Activated T-cell treated with anti-CD3 and anti-CD28 coated beads, Interleukin-2, amount 50 U/mL, for 48 hours (primary cell): Measurements from ENCODE around the gene KANSL1.
"Not testable (repeated sequence)": the region's sequence is repeated elsewhere in the genome, so short reads cannot be mapped to it uniquely, and the experiment has no call there.

ENCODE experiments used
- DNase-seq, 2 experiments: peaks; one replicate each; pipeline ENCODE4 v3.0.0-alpha.2; 2020

KANSL1 gene

DNA sequence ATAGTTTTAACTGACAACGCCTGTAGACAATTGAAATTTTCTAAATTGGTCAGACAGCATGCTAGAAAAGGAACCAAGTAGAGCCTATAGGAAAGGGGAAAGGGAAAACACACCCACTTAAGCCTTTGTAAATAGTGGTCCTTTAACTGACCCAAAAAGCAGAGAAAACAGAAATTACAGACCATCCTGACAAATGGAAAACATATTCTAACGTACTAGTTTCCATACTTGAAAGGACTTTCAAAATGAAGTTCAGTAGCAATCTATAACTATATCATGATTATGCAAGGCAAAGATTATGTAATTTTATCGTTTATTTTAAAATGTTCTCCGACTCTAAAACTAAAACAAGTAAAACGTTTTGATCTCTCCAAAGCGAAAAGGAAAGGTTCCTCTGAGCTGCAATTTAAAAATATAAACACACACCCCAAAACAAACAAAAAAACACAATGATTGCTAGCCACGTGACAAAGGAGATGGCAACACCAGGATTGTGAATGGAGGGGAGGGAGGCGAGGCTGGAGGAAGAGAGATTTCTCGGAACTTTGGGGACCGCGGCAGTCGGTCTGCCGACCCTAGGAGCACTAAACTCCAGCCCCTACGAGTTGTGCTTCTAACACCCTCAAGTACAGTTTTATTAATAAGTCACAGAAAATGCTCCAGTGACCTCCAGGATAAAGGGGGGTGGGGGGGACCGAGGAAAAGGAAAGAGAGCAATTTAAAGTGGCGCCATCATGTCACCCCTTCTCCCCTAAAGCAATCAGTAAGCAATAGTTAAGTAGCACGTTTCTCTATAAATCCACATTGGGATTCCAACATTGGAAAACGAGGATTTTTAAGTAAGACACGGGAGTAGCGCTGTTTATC, 1.7 kb downstream of the KANSL1 start:
- DNase-seq = no peak

DNA sequence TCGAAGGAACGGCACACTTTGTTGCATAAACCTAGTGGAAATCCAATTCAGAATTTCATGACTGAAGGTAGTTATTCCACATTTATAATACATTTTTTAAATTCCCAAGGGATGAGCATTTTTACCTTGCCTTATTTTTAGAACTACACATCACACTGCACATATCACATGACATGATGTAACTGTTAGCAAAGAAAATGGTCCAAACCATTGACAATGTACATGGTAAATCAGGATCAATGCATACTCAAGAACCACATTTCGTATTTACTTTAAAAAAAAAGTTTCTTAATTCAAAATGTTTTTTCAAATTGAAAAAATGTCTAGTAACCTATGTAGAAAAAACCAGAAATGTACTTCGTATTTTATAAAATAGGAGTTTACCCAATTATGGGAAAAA, 2.5 kb downstream of the KANSL1 start:
- no peak for DNase-seq

DNA sequence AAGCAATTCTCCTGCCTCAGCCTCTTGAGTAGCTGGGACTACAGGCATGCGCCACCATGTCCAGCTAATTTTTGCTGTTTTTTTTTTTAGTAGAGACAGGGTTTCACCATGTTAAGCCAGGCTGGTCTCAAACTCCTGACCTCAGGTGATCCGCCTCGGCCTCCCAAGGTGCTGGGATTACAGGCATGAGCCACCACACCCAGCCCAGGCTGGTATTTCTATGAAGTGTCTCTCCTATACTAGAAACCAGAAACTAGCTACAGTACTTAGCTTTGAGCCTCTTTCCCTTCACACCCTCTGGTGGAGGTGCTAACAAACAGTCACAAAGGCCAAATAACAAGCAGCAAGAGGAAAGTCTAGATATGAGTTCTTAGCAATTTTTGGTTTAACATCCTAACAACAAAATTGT, 6.4 kb downstream of the KANSL1 start:
- not testable (repeated sequence) for DNase-seq

DNA sequence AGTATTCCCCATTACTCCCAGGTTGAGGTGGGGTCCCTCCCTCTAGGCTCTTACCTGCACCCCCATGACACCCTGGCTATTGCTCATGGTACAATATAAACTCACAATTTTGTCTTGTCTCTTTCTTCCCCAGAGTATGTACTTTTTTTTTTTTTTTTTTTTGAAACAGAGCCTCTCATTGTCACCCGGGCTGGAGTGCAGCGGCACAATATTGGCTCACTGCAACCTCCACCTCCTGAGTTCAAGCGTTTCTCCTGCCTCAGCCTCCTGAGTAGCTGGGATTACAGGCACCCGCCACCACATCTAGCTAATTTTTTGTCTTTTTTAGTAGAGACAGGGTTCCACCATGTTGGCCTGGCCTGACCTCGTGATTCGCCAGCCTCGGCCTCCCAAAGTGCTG, 8.5 kb downstream of the KANSL1 start:
- DNase-seq = no peak

DNA sequence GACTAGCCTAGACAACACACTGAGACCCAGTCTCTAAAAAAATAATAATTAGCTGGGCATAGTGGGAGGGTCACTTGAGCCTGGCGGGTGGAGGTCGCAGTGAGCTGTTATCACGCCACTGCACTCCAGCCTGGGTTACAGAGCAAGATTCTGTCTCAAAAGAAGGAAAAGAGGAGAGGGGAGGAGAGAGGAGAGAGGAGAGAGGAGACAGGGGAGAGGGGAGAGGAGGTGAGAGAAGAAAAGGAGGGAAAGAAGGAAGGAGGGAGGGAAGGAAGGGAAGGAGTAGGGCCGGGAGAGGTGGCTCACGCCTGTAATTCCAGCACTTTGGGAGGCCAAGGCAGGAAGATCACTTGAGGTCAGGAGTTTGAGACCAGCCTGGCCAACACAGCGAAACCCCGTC, 9.8 kb downstream of the KANSL1 start:
- not testable (repeated sequence) for DNase-seq

DNA sequence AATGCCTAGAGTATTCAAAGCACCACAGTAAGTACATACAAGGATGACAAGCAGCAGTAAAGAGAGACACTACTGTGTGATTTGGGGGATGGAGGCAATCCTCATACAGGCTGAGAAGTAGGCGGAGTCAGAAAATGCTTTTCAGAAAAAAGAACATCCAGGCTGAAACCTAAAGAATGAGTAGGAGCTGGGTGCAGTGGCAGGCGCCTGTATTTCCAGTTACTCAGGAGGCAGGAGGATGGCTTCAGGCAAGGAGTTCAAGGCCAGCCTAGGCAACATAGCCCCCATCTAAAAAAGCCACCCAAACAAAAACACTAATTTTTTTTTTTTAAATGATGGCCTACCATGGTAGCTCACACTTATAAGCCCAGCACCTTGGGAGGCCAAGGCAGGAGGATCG, 10.3 kb downstream of the KANSL1 start:
- DNase-seq = no peak

DNA sequence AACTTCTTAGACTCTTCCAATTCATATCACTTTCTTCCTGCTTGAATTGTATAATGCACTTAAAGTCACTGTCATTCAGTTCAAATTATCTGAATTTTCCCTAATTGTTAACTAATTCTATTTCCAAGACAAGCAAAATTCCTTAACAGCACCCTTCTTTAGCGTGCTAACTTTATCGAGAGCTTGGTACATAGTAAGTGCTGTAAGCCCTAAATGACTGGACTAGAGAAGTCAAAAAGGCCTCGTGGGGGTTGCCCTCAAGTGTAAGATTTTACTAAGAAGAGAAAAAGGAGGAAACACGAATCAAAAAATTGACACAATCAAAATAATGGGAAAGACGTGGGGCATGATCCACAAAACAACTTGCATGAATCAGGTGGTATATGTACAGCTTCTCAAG, 11.3 kb downstream of the KANSL1 start:
- no peak for DNase-seq

DNA sequence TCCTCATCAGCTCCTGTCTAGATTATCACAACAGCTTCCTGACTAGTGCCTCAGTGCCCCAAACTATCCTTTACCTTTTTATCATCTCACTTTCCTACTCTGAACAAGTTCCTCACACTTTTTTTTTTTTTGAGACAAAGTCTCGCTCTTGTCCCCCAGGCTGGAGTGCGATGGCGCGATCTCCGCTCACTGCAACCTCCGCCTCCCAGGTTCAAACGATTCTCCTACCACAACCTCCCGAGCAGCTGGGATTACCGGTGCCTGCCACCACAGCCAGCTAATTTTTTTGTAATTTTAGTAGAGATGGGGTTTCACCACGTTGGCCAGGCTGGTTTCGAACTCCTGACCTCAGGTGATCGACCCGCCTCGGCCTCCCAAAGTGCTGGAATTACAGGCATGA, 11.9 kb downstream of the KANSL1 start:
- not testable (repeated sequence) for DNase-seq

DNA sequence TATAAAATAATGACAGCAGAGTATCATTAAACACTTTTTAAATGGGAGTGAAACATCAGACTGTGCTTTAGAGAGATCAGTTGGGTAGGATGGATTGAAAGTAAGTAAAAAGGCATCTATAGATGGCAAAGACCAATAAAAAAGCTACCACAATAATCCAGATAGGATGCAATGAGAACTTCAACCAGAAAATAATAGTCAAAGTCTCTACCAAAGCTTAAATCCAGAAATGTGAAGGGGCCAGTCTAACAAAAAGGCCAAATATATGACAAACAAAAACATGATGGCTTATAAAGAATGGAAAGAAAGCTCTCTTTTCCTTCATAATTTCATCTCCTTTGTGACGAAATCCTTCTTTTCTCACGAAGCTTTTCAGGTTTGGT, 12.3 kb downstream of the KANSL1 start:
- DNase-seq = no peak

DNA sequence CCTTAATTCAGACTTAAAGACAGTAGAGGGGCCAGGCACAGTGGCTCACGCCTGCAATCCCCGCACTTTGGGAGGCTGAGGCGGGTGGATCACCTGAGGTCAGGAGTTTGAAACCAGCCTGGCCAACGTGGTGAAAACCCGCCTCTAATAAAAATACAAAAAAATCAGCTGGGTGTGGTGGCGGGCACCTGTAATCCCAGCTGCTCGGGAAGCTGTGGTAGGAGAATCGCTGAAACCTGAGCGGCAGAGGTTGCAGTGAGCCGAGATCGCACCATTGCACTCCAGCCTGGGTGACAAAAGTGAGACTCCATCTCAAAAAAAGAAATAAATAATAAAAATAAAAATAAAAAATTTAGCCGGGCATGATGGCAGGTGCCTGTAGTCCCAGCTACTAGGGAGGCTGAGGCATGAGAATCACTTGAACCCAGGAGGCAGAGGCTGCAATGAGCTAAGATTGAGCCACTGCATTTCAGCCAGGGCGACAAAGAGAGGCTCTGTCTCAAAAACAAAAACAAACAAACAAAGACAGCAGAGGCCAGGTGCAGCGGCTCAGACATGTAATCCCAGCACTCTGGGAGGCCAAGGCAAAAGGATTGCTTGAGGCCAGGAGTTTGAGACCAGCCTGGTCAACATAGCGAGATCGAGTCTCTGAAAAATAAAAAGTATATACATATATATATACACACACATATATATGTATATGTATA, 12.9 kb downstream of the KANSL1 start:
- not testable (repeated sequence) for DNase-seq

DNA sequence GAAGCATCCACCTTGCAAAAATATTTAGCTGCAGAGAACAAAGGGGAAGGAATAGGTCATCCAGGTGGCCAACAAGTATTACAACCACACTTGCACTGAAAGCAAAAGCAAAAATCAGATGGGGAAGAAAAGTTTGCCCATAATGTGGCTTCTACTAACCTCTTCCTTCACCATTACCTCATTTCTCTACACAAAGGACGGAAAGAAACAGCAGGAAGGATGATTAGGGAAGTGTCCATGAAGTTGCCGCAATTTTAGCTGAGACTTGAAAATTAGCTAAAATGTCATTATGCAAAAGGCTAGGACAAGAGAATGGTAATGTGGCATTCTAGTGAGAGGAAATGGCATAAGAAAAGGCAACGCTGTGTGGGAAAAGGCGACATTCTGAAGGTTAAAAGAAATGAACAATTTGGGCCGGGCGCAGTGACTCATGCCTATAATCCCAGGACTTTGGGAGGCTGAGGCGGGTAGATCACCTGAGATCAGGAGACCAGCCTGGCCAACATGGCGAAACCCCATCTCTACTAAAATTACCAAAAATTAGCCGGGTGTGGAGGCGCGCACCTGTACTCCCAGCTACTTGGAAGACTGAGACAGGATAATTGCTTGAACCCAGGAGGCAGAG, 13.7 kb downstream of the KANSL1 start:
- no peak for DNase-seq

DNA sequence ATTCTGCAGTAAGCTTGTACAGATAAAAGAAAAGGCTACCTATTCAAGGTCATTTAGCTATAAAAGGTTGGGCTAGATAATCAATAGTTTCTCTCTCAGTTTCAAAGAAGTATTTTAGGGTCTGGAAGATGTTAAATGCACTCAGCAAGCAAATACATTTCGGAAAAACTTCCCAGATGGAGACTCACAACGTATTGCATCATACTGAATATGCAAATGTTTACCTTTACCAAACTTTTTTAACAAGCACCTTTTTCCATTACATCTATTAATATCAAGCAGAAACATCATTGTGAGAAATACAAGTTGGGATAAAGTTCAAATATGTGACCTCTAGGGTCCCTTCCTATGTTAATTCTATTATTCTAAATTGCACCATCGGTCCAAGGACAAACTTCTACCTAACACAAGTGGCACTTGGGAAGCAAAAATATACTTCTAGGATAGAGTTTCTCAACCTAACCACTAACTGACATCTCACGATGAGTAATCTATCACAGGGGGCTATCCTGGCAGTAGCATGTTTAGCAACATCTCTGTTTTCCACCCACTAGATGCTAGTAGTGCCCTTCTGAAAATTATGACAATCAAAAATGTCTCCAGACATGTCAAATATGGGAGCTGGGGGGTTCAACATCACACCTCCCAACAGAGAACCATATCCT, 14.5 kb downstream of the KANSL1 start:
- no peak for DNase-seq

DNA sequence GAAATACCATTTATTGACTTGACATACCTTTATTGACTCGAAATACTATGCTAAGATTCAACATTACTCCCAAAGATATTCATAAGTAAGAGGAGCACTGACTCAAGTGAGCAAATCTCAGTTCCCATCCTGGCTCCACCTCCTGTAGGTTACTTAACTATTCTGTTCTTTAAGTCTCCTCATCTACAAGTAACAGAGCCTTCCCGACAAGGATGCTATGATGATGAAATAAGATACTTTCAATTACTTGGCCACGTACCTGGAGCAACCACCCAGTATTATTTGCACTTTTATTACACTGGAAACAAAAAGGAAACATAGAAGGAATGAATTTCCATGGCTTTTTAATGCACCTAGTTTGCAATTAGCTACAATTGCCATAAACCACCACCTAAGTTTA, 16.3 kb downstream of the KANSL1 start:
- no peak for DNase-seq

DNA sequence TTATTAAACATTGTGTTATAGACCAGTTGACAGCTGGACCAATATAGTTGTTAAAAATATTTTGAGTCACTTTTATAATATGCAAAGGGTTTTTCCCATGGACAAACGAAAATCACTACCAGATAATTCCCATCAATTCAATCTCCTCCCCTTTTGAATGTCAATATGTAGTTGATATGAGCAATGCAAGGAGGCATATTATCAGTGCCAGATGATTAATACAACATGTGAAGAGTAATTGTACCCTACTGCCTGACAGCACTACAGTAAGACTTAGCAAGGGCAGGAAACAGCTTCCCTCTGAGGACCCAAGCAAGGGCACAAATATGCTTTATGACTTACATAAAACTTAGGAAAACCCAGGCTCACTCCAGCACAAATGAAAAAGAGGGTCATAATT, 17.3 kb downstream of the KANSL1 start:
- no peak for DNase-seq

DNA sequence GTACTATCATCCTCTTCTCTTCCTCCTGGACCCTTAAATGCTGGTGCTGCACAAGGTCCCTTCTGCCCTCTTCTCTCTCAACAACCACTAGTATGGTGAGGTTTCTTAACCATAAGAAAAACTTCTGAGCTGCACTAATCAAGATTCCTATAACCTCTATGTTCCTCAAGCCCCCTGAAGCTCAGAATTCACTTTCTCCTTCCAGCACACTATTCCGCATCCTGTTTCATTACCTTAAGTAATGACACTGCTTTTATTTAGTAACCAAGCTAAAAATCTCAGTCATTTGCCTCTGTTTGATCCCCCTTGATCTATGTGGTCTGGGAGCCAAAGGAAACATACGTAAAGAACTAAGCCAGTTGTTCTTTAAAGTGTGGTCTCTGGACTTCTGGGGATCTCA, 20.1 kb downstream of the KANSL1 start:
- no peak for DNase-seq

DNA sequence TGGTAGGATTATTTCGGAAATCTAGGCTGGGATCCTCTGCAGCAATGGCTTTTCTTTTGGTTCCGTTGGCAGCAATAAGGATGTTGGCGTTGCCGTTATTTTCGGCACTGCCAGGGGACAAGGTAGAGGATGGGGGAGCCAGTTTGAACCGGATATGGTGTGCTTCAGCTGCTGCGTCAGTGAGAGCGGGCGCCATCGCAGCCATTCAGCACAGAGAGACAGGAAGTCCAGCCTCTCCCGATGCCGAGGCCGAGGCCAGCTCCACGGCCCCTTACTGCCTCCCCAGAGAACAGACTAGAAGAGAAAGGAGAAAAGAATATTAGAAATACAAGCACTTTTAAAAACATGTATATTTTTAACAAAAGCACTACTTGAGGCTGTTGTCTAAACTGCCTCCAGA, 21.3 kb downstream of the KANSL1 start:
- DNase-seq = no peak

DNA sequence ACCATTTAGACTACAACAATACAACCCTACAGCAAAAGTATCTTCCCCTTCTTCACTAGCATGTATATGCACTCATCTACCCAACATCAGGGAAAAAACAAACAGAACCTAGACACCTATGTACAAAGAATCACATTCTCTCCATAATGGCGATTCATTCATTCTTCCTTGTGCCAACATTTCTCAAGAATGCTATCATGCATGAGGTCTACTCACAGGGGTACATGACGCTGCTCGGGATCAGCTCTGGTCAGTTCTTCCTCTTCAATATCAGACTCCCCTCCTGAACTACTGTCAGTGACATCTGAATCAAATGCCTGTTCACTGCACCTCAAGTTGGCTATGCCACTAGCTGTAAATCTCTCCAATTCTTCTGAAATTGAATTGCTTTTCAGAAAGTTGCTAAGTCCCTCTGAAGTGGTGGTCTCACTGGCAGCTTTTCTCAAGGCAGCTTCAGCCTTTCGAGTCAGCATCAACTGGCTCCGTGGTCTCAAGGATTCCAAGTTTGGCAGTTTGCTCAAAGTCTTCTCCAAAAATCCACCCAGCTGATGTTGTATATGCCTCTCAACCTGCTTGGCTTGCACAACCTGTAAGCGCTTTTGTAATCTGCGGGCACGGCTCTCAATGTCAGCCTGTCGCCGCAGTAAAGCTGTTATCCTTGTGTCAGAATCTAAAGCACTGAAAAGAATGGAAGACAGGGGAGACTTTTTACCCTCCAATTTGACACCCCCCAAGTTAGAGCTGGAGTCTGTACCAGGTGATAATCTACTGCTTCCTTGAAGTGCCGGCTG, 22.4 kb downstream of the KANSL1 start:
- no peak for DNase-seq

DNA sequence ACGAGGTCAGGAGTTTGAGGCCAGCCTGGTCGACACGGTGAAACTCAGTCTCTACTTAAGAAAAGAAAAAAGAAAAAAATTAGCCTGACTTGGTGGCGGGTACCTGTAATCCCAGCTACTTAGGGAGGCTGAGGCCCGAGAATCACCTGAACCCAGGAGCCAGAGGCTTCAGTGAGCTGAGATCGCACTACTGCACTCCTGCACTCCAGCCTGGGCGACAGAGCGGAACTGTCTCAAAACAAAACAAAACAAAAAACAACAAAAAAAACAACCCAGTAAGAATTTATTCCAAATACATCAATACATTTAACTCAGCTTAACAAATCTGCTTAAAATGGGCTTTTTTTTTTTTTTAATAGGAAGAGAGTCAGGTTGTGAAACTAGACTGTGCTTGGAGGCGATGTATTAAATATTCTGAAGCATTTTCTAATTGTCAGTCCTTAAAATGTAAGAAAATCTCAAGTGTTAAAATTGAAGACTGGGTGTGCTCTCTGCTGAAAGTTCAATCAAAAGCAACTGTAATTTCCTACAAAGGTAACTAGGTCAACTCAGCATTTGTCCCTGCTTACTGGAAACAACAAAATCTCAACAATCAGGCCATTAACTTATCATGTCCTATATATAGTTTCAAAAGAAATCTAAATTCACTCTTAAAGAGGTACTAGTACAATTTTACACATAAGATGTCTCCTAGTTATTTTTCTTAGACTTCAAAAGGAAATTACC, 23.2 kb downstream of the KANSL1 start:
- DNase-seq = no peak

DNA sequence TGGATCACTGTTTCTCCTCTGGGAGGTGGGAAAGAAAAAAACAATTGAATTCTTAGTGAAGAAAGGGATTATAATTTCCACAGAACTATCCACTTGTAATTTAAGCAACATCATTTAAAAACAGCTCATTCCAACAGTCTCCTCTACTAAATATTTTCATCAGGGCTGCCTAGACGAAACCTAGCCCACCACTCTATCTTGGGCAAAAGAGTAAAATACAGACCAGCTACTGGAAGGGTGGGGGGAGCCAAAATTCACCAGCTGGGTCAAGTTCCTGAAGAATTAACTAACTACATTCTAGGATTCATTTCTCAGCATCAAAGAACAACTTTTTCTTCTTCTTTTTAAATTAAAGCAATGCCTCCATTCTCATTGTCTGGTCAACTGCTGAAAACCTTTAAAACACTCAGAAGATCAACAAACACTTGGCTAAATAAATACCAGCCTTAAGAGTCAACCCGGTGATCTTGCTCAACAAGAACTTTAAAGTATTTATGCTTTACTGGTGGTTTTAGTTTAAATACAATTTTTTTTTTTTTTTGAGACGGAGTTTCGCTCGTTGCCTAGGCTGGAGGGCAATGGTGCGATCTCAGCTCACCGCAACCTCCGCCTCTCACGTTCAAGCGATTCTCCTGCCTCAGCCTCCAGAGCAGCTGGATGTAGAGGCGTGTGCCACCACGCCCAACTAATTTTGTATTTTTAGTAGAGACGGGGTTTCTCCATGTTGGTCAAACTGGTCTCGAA, 25.2 kb downstream of the KANSL1 start:
- no peak for DNase-seq

DNA sequence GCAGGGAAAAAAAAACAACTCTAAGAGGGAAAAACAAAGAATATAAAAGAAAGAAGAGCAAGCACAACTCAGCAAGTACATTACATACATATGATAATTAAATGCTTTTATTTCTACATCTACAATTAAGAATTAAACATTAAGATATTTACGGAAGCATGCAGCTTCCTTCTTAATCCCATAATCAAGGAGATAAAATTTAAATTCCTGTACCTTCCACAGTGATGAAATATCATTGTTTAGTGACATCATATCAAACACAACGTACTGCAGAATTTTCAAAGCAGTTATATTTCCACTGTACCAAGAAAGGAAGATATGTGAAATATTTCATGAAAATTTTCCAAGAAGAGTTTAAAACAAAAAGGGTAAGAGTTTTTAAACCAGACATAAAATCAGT, 26.0 kb downstream of the KANSL1 start:
- no peak for DNase-seq

DNA sequence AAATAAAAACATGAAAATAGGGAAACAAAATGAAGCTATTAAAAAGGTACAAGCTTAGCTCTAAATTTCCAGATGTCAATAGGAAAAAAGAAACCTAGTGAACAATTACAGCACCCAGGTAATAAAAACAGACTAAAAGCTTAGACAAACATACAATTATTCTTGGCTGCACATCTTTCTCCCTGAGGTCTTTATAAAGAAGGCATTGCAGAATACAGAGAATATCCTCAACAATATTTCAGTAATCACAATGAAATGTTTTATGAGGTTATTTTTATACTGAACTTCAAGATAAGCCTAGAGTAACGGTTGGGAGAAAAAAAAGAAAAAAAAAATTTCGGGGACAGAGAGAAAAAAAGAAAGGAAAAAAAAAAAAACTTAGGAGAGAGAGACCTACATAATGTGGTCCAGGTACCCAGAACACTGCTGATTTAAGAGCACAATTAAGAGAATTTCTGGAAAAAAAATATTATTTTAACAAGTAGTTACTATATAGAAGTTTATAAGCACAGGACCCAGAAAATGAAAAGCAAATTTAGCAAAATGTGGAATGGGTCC, 26.5 kb downstream of the KANSL1 start:
- DNase-seq = no peak
